OCI-LY3 (cell line): ENCODE data around the gene ZNF511.

Source experiments
- H2AFZ ChIP-seq: fragments of 200-600, 300-600 bp; shearing (Covaris generic); 2 replicates; pipeline ENCODE4 v1.6.0; 2014; ENCODE audit warnings: antibody characterized with exemption, low read depth, low read length
- H3K27ac ChIP-seq: fragments of 200-600, 300-600 bp; sonication (generic); 2 replicates; pipeline ENCODE4 v1.5.1; 2014; ENCODE audit warnings: mild to moderate bottlenecking, low read length, moderate library complexity, mixed read lengths
- H3K27me3 ChIP-seq: fragments of 200-600, 300-600 bp; sonication (generic); 2 replicates; pipeline ENCODE4 v1.6.1; 2014; ENCODE audit warnings: low read depth, low read length, mixed read lengths
- H3K36me3 ChIP-seq: fragments of 200-600, 300-600 bp; sonication (generic); replicated peaks from 2 replicates; pipeline ENCODE3; 2014; ENCODE audit warnings: low read depth, low read length, mixed read lengths
- H3K4me1 ChIP-seq: fragments of 300-600, 200-600 bp; sonication (generic); 2 replicates; pipeline ENCODE4 v1.6.1; 2014; ENCODE audit warnings: low read length, mixed read lengths
- H3K4me2 ChIP-seq: fragments of 200-600, 300-600 bp; sonication (generic); 2 replicates; pipeline ENCODE4 v1.6.1; 2014; ENCODE audit warnings: low read length, mixed read lengths
- H3K4me3 ChIP-seq: fragments of 300-600, 200-600 bp; sonication (generic); 2 replicates; pipeline ENCODE4 v1.5.1; 2014; ENCODE audit warnings: antibody characterized with exemption, mild to moderate bottlenecking, low read length, moderate library complexity
- H3K79me2 ChIP-seq: fragments of 300-600, 200-600 bp; shearing (Covaris generic); 2 replicates; pipeline ENCODE4 v1.6.1; 2014; ENCODE audit warnings: mild to moderate bottlenecking, low read length, mixed read lengths
- H3K9ac ChIP-seq: fragments of 300-600, 200-600 bp; shearing (Covaris generic); 2 replicates; pipeline ENCODE4 v1.6.0; 2014; ENCODE audit warnings: mild to moderate bottlenecking, low read length, moderate library complexity
- H3K9me3 ChIP-seq: fragments of 200-600, 300-600 bp; shearing (Covaris generic); 2 replicates; pipeline ENCODE4 v1.6.1; 2014; ENCODE audit warnings: low read length, mixed read lengths; ENCODE audit not compliant: insufficient read depth
- H4K20me1 ChIP-seq: fragments of 200-600, 300-600 bp; sonication (generic); 2 replicates; pipeline ENCODE4 v1.6.1; 2016; ENCODE audit warnings: low read length, mixed read lengths; ENCODE audit not compliant: insufficient read depth
- EZH2phosphoT487 ChIP-seq: fragments of 200-600 bp; shearing (Covaris generic); IDR thresholded peaks from 2 replicates; pipeline ENCODE4 v1.6.1; 2018; ENCODE audit warnings: antibody characterized with exemption, mixed run types, low read depth
- TF ChIP-seq, protein P1 (sequence below): fragments of 200-600, 300-600 bp; sonication (generic); IDR thresholded peaks from 2 replicates; pipeline ENCODE4 v1.5.1; 2014; ENCODE audit warnings: antibody characterized with exemption, low read length, low read depth

Gene ZNF511

GRCh38 chr10:133312769-133313145 lies 4.0 kb downstream of the ZNF511 start:
- Histone ChIP-seq H3K27ac (no peak overlapping the region), H2AFZ (no peak overlapping the region), H3K4me2 (no peak overlapping the region), H3K9me3 (no peaks in the 10 kb centered on the region), H4K20me1 (peaks cover 4% of the 10 kb centered on the region; the same call in 1 of the 2 replicates), H3K36me3 (peaks cover 4% of the 10 kb centered on the region), H3K9ac (no peak overlapping the region), H3K4me3 (no peak overlapping the region), H3K4me1 (0 out of 2 replicates have a peak, but pooled peaks cover 4% of the 10 kb centered on the region), H3K27me3 (no peaks in the 10 kb centered on the region), H3K79me2 (peaks cover 9% of the 10 kb centered on the region)
- no peak for TF ChIP-seq EZH2phosphoT487
- TF ChIP-seq, protein P1, sequence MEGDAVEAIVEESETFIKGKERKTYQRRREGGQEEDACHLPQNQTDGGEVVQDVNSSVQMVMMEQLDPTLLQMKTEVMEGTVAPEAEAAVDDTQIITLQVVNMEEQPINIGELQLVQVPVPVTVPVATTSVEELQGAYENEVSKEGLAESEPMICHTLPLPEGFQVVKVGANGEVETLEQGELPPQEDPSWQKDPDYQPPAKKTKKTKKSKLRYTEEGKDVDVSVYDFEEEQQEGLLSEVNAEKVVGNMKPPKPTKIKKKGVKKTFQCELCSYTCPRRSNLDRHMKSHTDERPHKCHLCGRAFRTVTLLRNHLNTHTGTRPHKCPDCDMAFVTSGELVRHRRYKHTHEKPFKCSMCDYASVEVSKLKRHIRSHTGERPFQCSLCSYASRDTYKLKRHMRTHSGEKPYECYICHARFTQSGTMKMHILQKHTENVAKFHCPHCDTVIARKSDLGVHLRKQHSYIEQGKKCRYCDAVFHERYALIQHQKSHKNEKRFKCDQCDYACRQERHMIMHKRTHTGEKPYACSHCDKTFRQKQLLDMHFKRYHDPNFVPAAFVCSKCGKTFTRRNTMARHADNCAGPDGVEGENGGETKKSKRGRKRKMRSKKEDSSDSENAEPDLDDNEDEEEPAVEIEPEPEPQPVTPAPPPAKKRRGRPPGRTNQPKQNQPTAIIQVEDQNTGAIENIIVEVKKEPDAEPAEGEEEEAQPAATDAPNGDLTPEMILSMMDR = no peak

- Histone ChIP-seq H3K36me3 (peaks cover 4% of the 10 kb centered on the region), H3K27me3 (no peaks in the 10 kb centered on the region), H3K27ac (no peak overlapping the region), H3K9ac (no peak overlapping the region), H3K4me1 (0 out of 2 replicates have a peak, but pooled peaks cover 4% of the 10 kb centered on the region), H3K79me2 (peaks cover 5% of the 10 kb centered on the region), H4K20me1 (peaks cover 4% of the 10 kb centered on the region; the same call in 1 of the 2 replicates), H3K4me3 (no peak overlapping the region), H3K4me2 (no peak overlapping the region), H3K9me3 (no peaks in the 10 kb centered on the region), H2AFZ (no peak overlapping the region)
- TF ChIP-seq EZH2phosphoT487 = no peak
- TF ChIP-seq, protein P1 = no peak
These were observed 4.5 kb downstream of the ZNF511 start for GRCh38 chr10:133313192-133313591.

GRCh38 chr10:133314911-133315310 lies 6.2 kb downstream of the ZNF511 start:
- H3K4me3 ChIP-seq = no peak overlapping the region
- H3K4me2 ChIP-seq = no peak overlapping the region
- no peak for TF ChIP-seq EZH2phosphoT487
- TF ChIP-seq, protein P1 = no peak

DNA sequence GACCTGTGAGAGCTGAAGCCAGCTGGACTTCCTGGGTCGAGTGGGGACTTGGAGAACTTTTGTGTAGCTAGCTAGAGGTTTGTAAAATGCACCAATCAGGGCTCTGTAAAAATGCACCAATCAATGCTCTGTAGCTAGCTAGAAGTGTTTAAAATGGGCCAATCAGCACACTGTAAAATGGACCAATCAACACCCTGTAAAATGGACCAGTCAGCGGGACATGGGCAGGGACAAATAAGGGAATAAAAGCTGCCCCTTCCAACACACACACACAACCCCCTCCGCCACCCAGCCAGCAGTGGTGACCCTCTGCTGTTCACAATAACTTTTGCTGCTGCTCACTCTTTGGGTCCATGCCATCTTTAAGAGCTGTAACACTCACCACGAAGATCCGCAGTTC lies 7.1 kb downstream of the ZNF511 start:
- Histone ChIP-seq H3K4me2 (no peak overlapping the region), H3K4me3 (no peak overlapping the region), H3K9ac (no peak overlapping the region), H3K27ac (no peak overlapping the region), H4K20me1 (no peaks in the 10 kb centered on the region), H3K79me2 (no peaks in the 10 kb centered on the region), H3K4me1 (no peaks in the 10 kb centered on the region), H3K9me3 (no peaks in the 10 kb centered on the region), H3K36me3 (no peaks in the 10 kb centered on the region), H3K27me3 (no peaks in the 10 kb centered on the region), H2AFZ (no peak overlapping the region)
- TF ChIP-seq, protein P1 = no peak
- TF ChIP-seq EZH2phosphoT487 = no peak

More at GRCh38 chr10:133314911-133315310, 6.2 kb downstream of the ZNF511 start:
- H3K27me3 ChIP-seq = no peaks in the 10 kb centered on the region
- no peak overlapping the region for H3K27ac ChIP-seq
- no peaks in the 10 kb centered on the region for H3K79me2 ChIP-seq
- H3K36me3 ChIP-seq = peaks cover 1% of the 10 kb centered on the region
- no peak overlapping the region for H2AFZ ChIP-seq
- H3K4me1 ChIP-seq = no peaks in the 10 kb centered on the region
- no peaks in the 10 kb centered on the region for H3K9me3 ChIP-seq
- H3K9ac ChIP-seq = no peak overlapping the region
- no peaks in the 10 kb centered on the region for H4K20me1 ChIP-seq
